ENCODE results near the gene CSN3. TPM values are rescaled to one million over a fixed set of nuclear protein-coding genes. Genes with fewer than 3 reads are reported as not detected.

Gene CSN3
- total and polyA plus RNA-seq, 3 experiments from 2014 or later: not detected

DNA sequence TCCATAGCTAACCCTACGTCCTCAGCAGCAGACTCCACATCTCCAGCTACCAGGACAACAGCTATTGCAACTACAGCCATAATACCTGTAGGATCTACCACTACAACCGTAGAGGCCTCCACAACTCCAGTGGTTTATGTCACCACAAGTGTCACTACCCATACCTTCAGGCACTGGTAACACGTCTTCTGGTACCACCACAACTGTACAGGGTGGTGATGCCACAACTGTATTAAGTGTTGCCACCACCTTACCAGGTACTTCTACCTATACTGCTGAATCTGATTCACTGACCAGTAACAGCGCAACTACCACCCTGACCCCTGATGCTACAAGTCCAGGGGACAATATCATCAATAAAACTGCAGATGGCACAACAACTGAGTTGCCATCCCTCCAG lies 57.8 kb downstream of the CSN3 start:
- no peak overlapping the region for H3K27ac Mint-ChIP-seq
- ChIA-PET POLR2A (no interaction called here), CTCF (no interaction called here)
- no peaks in the 10 kb centered on the region for H3K36me3 ChIP-seq (ENCODE audit: insufficient read depth, low read length)
- no peaks in the 10 kb centered on the region for H3K27me3 ChIP-seq (ENCODE audit: insufficient read depth, low read length, poor library complexity, severe bottlenecking)
- no peak overlapping the region for H3K27ac ChIP-seq (ENCODE audit: low read depth, low read length)
- no peaks in the 10 kb centered on the region for H3K9me3 Mint-ChIP-seq
- DNase-seq: no peak
- no peaks in the 10 kb centered on the region for H3K4me1 Mint-ChIP-seq
- H3K4me1 ChIP-seq (ENCODE audit: insufficient read depth, low read length): no peaks in the 10 kb centered on the region
- H3K4me3 ChIP-seq (ENCODE audit: low read length): no peak overlapping the region
- H3K9me3 ChIP-seq (ENCODE audit: low read length): no peaks in the 10 kb centered on the region
- H3K36me3 Mint-ChIP-seq: no peaks in the 10 kb centered on the region
- no peaks in the 10 kb centered on the region for H3K27me3 Mint-ChIP-seq
- no peak overlapping the region for H3K4me3 Mint-ChIP-seq

Other genes with a start within 250 kb of the CSN3 start
- gene STATH, start 246.6 kb upstream of the CSN3 start, total RNA-seq: not detected
- gene STATH, start 246.6 kb upstream of the CSN3 start, polyA plus RNA-seq: not detected
- not detected for gene HTN3, start 214.1 kb upstream of the CSN3 start, total RNA-seq
- not detected for gene HTN3, start 214.1 kb upstream of the CSN3 start, polyA plus RNA-seq
- not detected for gene HTN1, start 192.2 kb upstream of the CSN3 start, total RNA-seq
- gene HTN1, start 192.2 kb upstream of the CSN3 start, polyA plus RNA-seq: not detected
- gene PRR27, start 88.4 kb upstream of the CSN3 start, total RNA-seq: not detected
- not detected for gene PRR27, start 88.4 kb upstream of the CSN3 start, polyA plus RNA-seq
- not detected for gene ODAM, start 46.9 kb upstream of the CSN3 start, total RNA-seq
- not detected for gene ODAM, start 46.9 kb upstream of the CSN3 start, polyA plus RNA-seq
- not detected for gene FDCSP, start 16.5 kb upstream of the CSN3 start, total RNA-seq
- gene FDCSP, start 16.5 kb upstream of the CSN3 start, polyA plus RNA-seq: not detected
- not detected for gene CABS1, start 92.4 kb downstream of the CSN3 start, total RNA-seq
- not detected for gene CABS1, start 92.4 kb downstream of the CSN3 start, polyA plus RNA-seq
- not detected for gene SMR3A, start 118.2 kb downstream of the CSN3 start, total RNA-seq
- not detected for gene SMR3A, start 118.2 kb downstream of the CSN3 start, polyA plus RNA-seq
- not detected for gene SMR3B, start 140.5 kb downstream of the CSN3 start, total RNA-seq
- gene SMR3B, start 140.5 kb downstream of the CSN3 start, polyA plus RNA-seq: not detected
- gene OPRPN, start 155.3 kb downstream of the CSN3 start, total RNA-seq: not detected
- not detected for gene OPRPN, start 155.3 kb downstream of the CSN3 start, polyA plus RNA-seq
- not detected for gene MUC7, start 229.6 kb downstream of the CSN3 start, total RNA-seq
- not detected for gene MUC7, start 229.6 kb downstream of the CSN3 start, polyA plus RNA-seq

Data from CD8-positive, alpha-beta memory T cell (primary cell).